IPS-11a (cell line): Measurements from ENCODE around the gene LRAT.

Experiments
- H3K4me3 ChIP-seq: one replicate; pipeline ENCODE4 v1.5.1; 2013; ENCODE audit warnings: low read depth, low read length, control low read depth

Gene LRAT

DNA sequence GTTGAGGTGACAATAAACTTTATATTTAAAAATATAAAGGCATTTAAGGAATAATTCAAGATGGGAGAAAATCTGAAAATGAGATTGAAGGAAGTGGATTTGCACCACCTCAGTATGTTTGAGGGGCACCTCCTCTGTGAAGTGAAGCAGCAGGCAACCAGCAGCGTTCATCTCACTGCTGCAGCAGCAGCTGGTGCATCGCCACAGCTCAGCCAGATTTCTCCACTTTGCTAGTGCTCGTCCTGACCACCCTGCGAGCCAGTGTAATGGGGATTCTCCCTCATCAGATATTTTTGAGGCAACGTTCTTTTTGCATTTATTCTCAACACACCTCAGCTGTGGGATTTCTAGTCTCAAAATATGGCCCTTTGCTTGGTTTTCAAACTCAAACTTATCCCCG lies 13.9 kb downstream of the LRAT start:
- no peak overlapping the region for H3K4me3 ChIP-seq

- no peak overlapping the region for H3K4me3 ChIP-seq
Measured at GRCh38 chr4:154760895-154761294, 17.1 kb downstream of the LRAT start.

- H3K4me3 ChIP-seq, result no peak overlapping the region
Measured at GRCh38 chr4:154778264-154778663, 34.5 kb downstream of the LRAT start.

DNA sequence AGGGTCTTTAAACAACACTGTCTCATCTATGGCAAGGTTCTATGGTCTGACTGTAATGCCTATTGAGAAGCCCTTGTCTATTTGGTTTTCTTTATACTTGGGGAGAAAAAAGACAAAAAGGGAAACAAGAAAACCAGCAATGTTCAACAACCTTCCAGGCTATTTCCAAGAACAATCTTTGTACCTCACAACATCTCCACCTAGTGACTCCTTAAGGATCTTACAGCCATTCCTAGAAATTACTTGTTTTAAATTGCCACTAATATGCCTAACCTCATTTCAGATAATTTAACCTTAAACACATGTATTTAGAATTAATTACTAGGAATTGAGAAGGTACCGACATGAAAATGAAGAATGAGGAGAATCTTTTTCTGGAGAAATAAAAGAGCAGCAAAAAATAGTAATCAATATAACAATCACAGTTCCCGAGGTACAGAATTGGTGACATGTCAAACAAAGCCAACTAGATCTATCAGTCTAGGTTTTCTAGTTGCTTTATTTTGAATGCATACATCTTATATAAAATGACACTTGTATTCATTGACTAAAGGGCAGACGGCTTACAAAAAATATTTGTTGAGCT lies 35.7 kb downstream of the LRAT start:
- H3K4me3 ChIP-seq, result no peak overlapping the region

DNA sequence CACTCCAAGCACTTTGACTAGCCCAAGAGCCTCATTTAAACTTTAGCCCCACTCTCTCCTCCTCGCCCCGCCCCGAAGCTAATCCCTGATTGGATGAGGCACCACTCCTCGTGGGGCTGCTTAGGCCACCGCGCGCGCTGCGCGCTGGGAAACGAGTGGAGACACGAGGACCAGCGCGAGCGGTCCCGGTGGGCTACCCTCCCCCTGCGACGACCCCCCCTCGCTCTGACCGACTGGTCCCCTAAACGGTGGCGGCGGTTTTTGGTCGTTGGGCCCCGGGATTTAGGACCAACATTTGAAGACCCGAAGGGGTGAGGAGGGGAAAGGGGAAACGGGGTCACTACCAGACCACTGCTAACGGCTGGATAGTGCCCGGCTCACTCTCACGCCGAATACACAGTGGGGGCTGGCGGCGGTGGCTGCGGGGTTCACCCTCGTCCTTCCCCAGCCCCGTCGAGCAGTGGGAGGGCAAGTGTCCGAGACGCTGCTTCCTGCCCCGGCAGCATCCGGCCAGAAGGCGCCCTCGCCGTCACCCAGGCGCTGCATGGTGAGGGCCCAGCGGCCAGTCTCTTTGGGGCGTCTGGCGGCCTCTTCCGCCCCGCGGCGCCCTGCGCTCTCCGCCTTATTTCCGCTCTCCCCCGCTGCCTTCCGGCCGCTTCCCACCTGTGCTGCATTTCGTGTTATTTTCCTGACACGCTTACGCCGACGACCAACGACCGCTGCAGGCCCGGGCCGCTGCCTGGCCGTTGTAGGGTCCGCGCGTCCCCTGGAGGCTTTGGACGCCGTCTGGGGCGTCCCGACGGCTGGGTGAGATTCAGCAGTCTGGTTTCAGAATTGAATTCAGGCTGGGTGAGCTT lies 37.6 kb downstream of the LRAT start, which contains the start of gene RBM46:
TSS of gene RBM46 (plus strand) at position 147 of the 857 bp plus-strand sequence. CDS start 15,481 bp downstream, outside the sequence.
- H3K4me3 ChIP-seq, result no peak within 1 kb of the TSS

DNA sequence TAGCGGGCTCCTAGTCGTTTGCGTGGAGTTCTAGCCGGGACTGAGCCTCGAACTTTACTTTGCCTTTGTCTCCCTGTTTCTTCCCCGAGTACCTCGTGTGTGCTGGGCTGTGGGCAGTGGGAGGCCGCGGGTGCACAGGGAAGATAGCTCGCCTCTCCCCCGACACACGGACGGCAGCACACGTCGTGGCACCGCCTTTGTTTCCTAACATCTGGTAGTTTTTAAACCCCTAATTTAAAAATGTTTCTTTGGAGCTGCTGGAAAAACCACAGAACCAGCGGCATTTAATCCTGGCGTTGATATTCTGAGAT lies 38.1 kb downstream of the LRAT start:
- H3K4me3 ChIP-seq, result no peak overlapping the region
